ENCODE results near the gene LMTK3.

LMTK3 gene

GRCh38 chr19:48468772-48469288, 42.8 kb downstream of the LMTK3 start:
- peak; percentile 97 to 100 for DNase-seq

GRCh38 chr19:48466561-48467325, 44.9 kb downstream of the LMTK3 start:
- no peak for DNase-seq

- DNase-seq = no peak
Measured at GRCh38 chr19:48465215-48465614, 46.4 kb downstream of the LMTK3 start.

GRCh38 chr19:48461982-48462655, 49.5 kb downstream of the LMTK3 start:
- no peak for DNase-seq

- no peak for DNase-seq
Measured at GRCh38 chr19:48461651-48461981, 50.0 kb downstream of the LMTK3 start.

- no peak for DNase-seq
Measured at GRCh38 chr19:48458016-48458415, 53.6 kb downstream of the LMTK3 start.

- no peak for DNase-seq
Measured at GRCh38 chr19:48456864-48457263, 54.8 kb downstream of the LMTK3 start.

GRCh38 chr19:48455908-48456562, 55.6 kb downstream of the LMTK3 start:
- DNase-seq = no peak

GRCh38 chr19:48455171-48455907, 56.3 kb downstream of the LMTK3 start, which contains the start of gene KCNJ14:
Gene KCNJ14, plus strand, starts transcription at chr19:48455574. Its CDS starts 6,151 bp downstream, at chr19:48461725.
- no peak for DNase-seq

- DNase-seq = no peak
Measured at GRCh38 chr19:48454150-48454730, 57.4 kb downstream of the LMTK3 start.

GRCh38 chr19:48452289-48453190, 59.1 kb downstream of the LMTK3 start:
- no peak for DNase-seq

GRCh38 chr19:48451624-48452023, 60.0 kb downstream of the LMTK3 start:
- no peak for DNase-seq

- no peak for DNase-seq
Measured at GRCh38 chr19:48450863-48451262, 60.8 kb downstream of the LMTK3 start.

- DNase-seq = no peak
Measured at GRCh38 chr19:48450441-48450840, 61.2 kb downstream of the LMTK3 start.

- DNase-seq = no peak
Measured at GRCh38 chr19:48448563-48448962, 63.1 kb downstream of the LMTK3 start.

GRCh38 chr19:48446579-48446978, 65.1 kb downstream of the LMTK3 start:
- DNase-seq = no peak

- peak; percentile 84 to 97 for DNase-seq
Measured at GRCh38 chr19:48445606-48446481, 65.8 kb downstream of the LMTK3 start, which contains the start of gene GRWD1. Gene GRWD1, plus strand, starts transcription at chr19:48445983. Its CDS starts 23 bp downstream, at chr19:48446006.

- no peak for DNase-seq
Measured at GRCh38 chr19:48445256-48445605, 66.4 kb downstream of the LMTK3 start.

GRCh38 chr19:48444936-48445200, 66.8 kb downstream of the LMTK3 start:
- DNase-seq = no peak

- DNase-seq = no peak
Measured at GRCh38 chr19:48444129-48444935, 67.3 kb downstream of the LMTK3 start.

Data from stimulated activated CD4-positive, alpha-beta T cell treated with anti-CD3 and anti-CD28 coated beads, Interleukin-4, amount 100 ng/mL, for 4 hours (primary cell).